Coronary artery (tissue), 2 donors: ENCODE measurements around the gene ARHGAP20.

Source experiments
- DNase-seq: peaks from one replicate; pipeline ENCODE4 v3.0.0-alpha.2; 2017; ENCODE audit warnings: low spot score
- H3K27ac ChIP-seq, 2 donors: fragments of 200-600 bp; sonication (generic); one replicate each; pipeline ENCODE4 v1.5.1; 2016 to 2019
- H3K4me3 ChIP-seq: fragments of 200-600 bp; sonication (generic); 2 replicates; pipeline ENCODE4 v1.5.1; 2016; ENCODE audit warnings: mild to moderate bottlenecking, moderate library complexity
- CTCF ChIP-seq: fragments of 200-600 bp; sonication (generic); IDR thresholded peaks from one replicate; pipeline ENCODE4 v1.5.1; 2019; ENCODE audit warnings: antibody characterized with exemption

ARHGAP20 gene

GRCh38 chr11:110665689-110666465 lies 46.4 kb downstream of the ARHGAP20 start:
- DNase-seq: no peak
- no peak for TF ChIP-seq CTCF
- Histone ChIP-seq H3K4me3 (no peak overlapping the region), H3K27ac (no peak overlapping the region)

GRCh38 chr11:110655967-110656366 lies 56.3 kb downstream of the ARHGAP20 start:
- Histone ChIP-seq H3K4me3 (no peak overlapping the region), H3K27ac (no peak overlapping the region)
- no peak for DNase-seq
- TF ChIP-seq CTCF: no peak

GRCh38 chr11:110654456-110654855 lies 57.8 kb downstream of the ARHGAP20 start:
- DNase-seq: no peak
- TF ChIP-seq CTCF: no peak
- no peak overlapping the region for H3K4me3 ChIP-seq
- no peak overlapping the region for H3K27ac ChIP-seq

DNA sequence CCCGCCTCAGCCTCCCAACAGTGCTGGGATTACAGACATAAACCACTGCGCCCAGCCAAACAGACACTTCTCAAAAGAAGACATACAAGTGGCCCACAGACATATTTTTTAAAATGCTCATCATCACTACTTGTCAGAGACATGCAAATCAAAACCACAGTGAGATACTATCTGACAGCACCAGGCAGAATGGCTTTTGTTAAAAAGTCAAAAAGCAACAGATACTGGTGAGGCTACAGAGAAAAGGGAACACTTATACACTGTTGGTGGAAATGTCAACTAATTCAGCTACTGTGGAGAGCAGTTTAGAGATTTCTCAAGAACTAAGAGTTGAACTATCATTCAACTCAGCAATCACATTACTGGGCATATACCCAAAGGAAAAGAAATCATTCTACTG lies 67.0 kb downstream of the ARHGAP20 start:
- TF ChIP-seq CTCF: no peak
- DNase-seq: no peak
- Histone ChIP-seq H3K27ac (no peak overlapping the region), H3K4me3 (no peak overlapping the region)

GRCh38 chr11:110634370-110634769 lies 77.9 kb downstream of the ARHGAP20 start:
- Histone ChIP-seq H3K27ac (no peak overlapping the region), H3K4me3 (no peak overlapping the region)
- TF ChIP-seq CTCF: no peak
- DNase-seq: no peak

DNA sequence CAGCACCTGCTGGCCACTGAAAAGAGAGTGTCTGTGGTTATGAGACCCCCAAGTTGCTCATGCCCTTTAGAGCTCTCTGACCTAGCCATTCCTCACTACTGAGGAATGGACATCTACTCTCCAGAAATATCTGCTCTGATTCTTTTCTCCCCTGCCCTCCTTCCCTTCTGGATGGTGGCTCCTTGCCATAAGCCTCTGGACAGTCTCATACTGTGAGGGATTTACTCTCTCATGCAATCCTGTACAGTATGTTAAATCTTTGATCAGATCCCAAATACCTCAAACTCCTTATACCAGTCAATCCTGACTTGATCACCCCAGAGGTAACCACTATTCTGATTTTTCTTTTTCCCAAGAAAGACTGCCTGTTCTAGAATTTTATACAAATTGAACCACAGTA lies 80.7 kb downstream of the ARHGAP20 start:
- no peak for TF ChIP-seq CTCF
- H3K4me3 ChIP-seq: no peak overlapping the region
- no peak for DNase-seq
- H3K27ac ChIP-seq: no peak overlapping the region

- no peak overlapping the region for H3K4me3 ChIP-seq
- no peak for TF ChIP-seq CTCF
- DNase-seq: no peak
- no peak overlapping the region for H3K27ac ChIP-seq
Measured at GRCh38 chr11:110629594-110629993, 82.6 kb downstream of the ARHGAP20 start.
